HCT116 (cell line): ENCODE results near the gene NSG2. TPM values are rescaled to one million over a fixed set of nuclear protein-coding genes. Genes with fewer than 3 reads are reported as not detected.

Experiments
- ATAC-seq: fragments of 200-7000 bp; cut with Tn5 transposase; 2 replicates; pipeline ENCODE4 v1.9.1; 2020; ENCODE audit warnings: mild to moderate bottlenecking, moderate library complexity
- BruUV-seq: library from RNA; stranded (reverse); fragments of 400-500 nt; replicated peaks from 2 replicates; lab custom pipeline; 2021; lab: Mats Ljungman, UMichigan
- CTCF ChIA-PET: fragments of 300-600 bp; sonication (Branson Sonifier 250); formaldehyde crosslinking; loops from one replicate; lab custom pipeline; 2021; ENCODE audit warnings: antibody characterized with exemption; lab: Charles Lee
- POLR2A ChIA-PET: fragments of 300-600, 350-600 bp; sonication (Branson Sonifier 250); formaldehyde crosslinking; loops from one replicate; lab custom pipeline; 2021; ENCODE audit warnings: antibody characterized with exemption; lab: Charles Lee
- RAD21 ChIA-PET, 2 experiments: fragments of 300-600 bp; sonication (Branson Sonifier 250); formaldehyde crosslinking; loops; one replicate each; lab custom pipeline; 2023; ENCODE audit warnings: low total read pairs in 2 of 2; ENCODE audit not compliant: uncharacterized antibody in 2 of 2, unreplicated experiment in 2 of 2, low non-redundant PET in 1 of 2; lab: Charles Lee
- DNase-seq: peaks from one replicate; pipeline ENCODE4 v3.0.0-alpha.2; 2010; ENCODE audit warnings: low read depth, low spot score
- H2AFZ ChIP-seq: fragments of 200-600 bp; shearing (Covaris generic), sonication (generic); 2 replicates; pipeline ENCODE4 v1.6.1; 2017; ENCODE audit warnings: low read depth, mixed run types, mixed read lengths, antibody characterized with exemption, low read length; ENCODE audit not compliant: poor library complexity, severe bottlenecking
- H3K27ac ChIP-seq: 2 replicates; pipeline ENCODE4 v1.5.1; 2012; ENCODE audit warnings: low read depth, low read length
- H3K27me3 ChIP-seq: fragments of 200-600 bp; sonication (generic); 2 replicates; pipeline ENCODE4 v1.6.1; 2016; ENCODE audit warnings: mixed run types, low read length, mixed read lengths; ENCODE audit not compliant: insufficient read depth
- H3K36me3 ChIP-seq, 2 experiments: fragments of 200-500 bp in 1 of 2; fragments of 200-600 bp in 1 of 2; sonication (Bioruptor generic) in 1 of 2; sonication (generic) in 1 of 2; 2 replicates each; pipeline versions ENCODE4 v1.5.1 to v1.6.1; 2014 to 2016; ENCODE audit warnings: low read length in 2 of 2, inconsistent platforms in 1 of 2, mixed read lengths in 1 of 2, mixed run types in 1 of 2; ENCODE audit not compliant: insufficient read depth in 2 of 2, control insufficient read depth in 1 of 2
- H3K4me1 ChIP-seq, 2 experiments: fragments of 200-600 bp in 1 of 2; sonication (generic) in 1 of 2; 2 replicates each; pipeline versions ENCODE4 v1.5.1 to v1.6.1; 2012 to 2017; ENCODE audit warnings: low read length in 2 of 2, inconsistent platforms in 1 of 2, mild to moderate bottlenecking in 1 of 2, mixed read lengths in 1 of 2, mixed run types in 1 of 2, moderate library complexity in 1 of 2; ENCODE audit not compliant: insufficient read depth in 2 of 2, control insufficient read depth in 1 of 2
- H3K4me2 ChIP-seq: fragments of 200-600 bp; sonication (generic); 2 replicates; pipeline ENCODE4 v1.6.1; 2017; ENCODE audit warnings: mixed run types, low read length, mixed read lengths
- H3K4me3 ChIP-seq, 2 experiments: fragments of 200-600 bp in 1 of 2; sonication (generic) in 1 of 2; replicated peaks in 1 of 2; 2 replicates each; pipeline ENCODE4 v1.5.1; 2011 to 2016; ENCODE audit warnings: low read length in 2 of 2, control low read depth in 1 of 2, low read depth in 1 of 2, mild to moderate bottlenecking in 1 of 2, mixed read lengths in 1 of 2, mixed run types in 1 of 2
- H3K79me2 ChIP-seq: fragments of 200-600 bp; sonication (generic); 2 replicates; pipeline ENCODE4 v1.6.1; 2017; ENCODE audit warnings: mild to moderate bottlenecking, mixed run types, low read length, moderate library complexity, mixed read lengths; ENCODE audit not compliant: insufficient read depth
- H3K9ac ChIP-seq: fragments of 200-600 bp; sonication (generic); 2 replicates; pipeline ENCODE4 v1.6.1; 2016; ENCODE audit warnings: low read length, mixed read lengths
- H3K9me2 ChIP-seq: fragments of 200-600 bp; sonication (generic), shearing (Covaris generic); 2 replicates; pipeline ENCODE4 v1.6.1; 2017; ENCODE audit warnings: mixed run types, mild to moderate bottlenecking, moderate library complexity; ENCODE audit not compliant: insufficient read depth
- H3K9me3 ChIP-seq, 2 experiments: fragments of 200-500 bp in 1 of 2; fragments of 200-600 bp in 1 of 2; sonication (Bioruptor generic) in 1 of 2; sonication (generic) in 1 of 2; 2 replicates each; pipeline ENCODE4 v1.6.1; 2014 to 2017; ENCODE audit warnings: low read length in 2 of 2, mixed read lengths in 2 of 2, inconsistent platforms in 1 of 2, low read depth in 1 of 2, mild to moderate bottlenecking in 1 of 2, mixed run types in 1 of 2, moderate library complexity in 1 of 2; ENCODE audit not compliant: control insufficient read depth in 1 of 2, insufficient read depth in 1 of 2
- H4K20me1 ChIP-seq: fragments of 200-600 bp; sonication (generic), shearing (Covaris generic); 2 replicates; pipeline ENCODE4 v1.6.1; 2017; ENCODE audit warnings: mixed run types, mild to moderate bottlenecking, moderate library complexity; ENCODE audit not compliant: insufficient read depth
- ATF3 ChIP-seq: IDR thresholded peaks from 2 replicates; pipeline ENCODE4 v1.6.1; 2012
- CBX3 ChIP-seq: IDR thresholded peaks from 2 replicates; pipeline ENCODE4 v1.6.1; 2012; ENCODE audit warnings: low read depth
- CEBPB ChIP-seq: IDR thresholded peaks from 2 replicates; pipeline ENCODE4 v1.6.1; 2012; ENCODE audit warnings: low read depth
- CTCF ChIP-seq, 3 experiments: fragments of 200-600 bp in 1 of 3; sonication (generic) in 1 of 3; IDR thresholded peaks in 2 of 3; conservative IDR thresholded peaks in 1 of 3; 2 replicates each; pipeline ENCODE4 v1.5.1; 2012 to 2017; ENCODE audit warnings: low read depth in 2 of 3, low read length in 2 of 3, antibody characterized with exemption in 1 of 3, borderline replicate concordance in 1 of 3, control low read depth in 1 of 3, mild to moderate bottlenecking in 1 of 3, mixed read lengths in 1 of 3, mixed run types in 1 of 3, moderate library complexity in 1 of 3; ENCODE audit not compliant: insufficient read depth in 1 of 3
- EGR1 ChIP-seq: IDR thresholded peaks from 2 replicates; pipeline ENCODE4 v1.6.1; 2012; ENCODE audit warnings: low read depth
- ELF1 ChIP-seq: IDR thresholded peaks from 2 replicates; pipeline ENCODE4 v1.6.1; 2012; ENCODE audit warnings: low read depth, borderline replicate concordance
- EZH2 ChIP-seq: fragments of 200-600 bp; sonication (generic); IDR thresholded peaks from 2 replicates; pipeline ENCODE4 v1.6.1; 2017; ENCODE audit warnings: antibody characterized with exemption, mixed run types
- EZH2phosphoT487 ChIP-seq: fragments of 200-600 bp; IDR thresholded peaks from 2 replicates; pipeline ENCODE4 v1.6.1; 2018; ENCODE audit warnings: antibody characterized with exemption, borderline replicate concordance
- FOSL1 ChIP-seq: IDR thresholded peaks from 2 replicates; pipeline ENCODE4 v1.6.1; 2012; ENCODE audit warnings: low read depth
- MAX ChIP-seq: IDR thresholded peaks from 2 replicates; pipeline ENCODE4 v1.6.1; 2012
- POLR2AphosphoS5 ChIP-seq: IDR thresholded peaks from 2 replicates; pipeline ENCODE4 v1.6.1; 2011; ENCODE audit warnings: mild to moderate bottlenecking, low read depth, low read length, moderate library complexity
- RAD21 ChIP-seq: IDR thresholded peaks from 2 replicates; pipeline ENCODE4 v1.6.1; 2012; ENCODE audit warnings: low read depth, mild to moderate bottlenecking
- SIN3A ChIP-seq: IDR thresholded peaks from 2 replicates; pipeline ENCODE4 v1.6.1; 2012; ENCODE audit warnings: low read depth
- SP1 ChIP-seq: IDR thresholded peaks from 2 replicates; pipeline ENCODE4 v1.6.1; 2012; ENCODE audit warnings: low read depth
- SRF ChIP-seq: IDR thresholded peaks from 2 replicates; pipeline ENCODE4 v1.6.1; 2012; ENCODE audit warnings: low read depth
- TCF7L2 ChIP-seq: IDR thresholded peaks from 2 replicates; pipeline ENCODE4 v1.7.0; 2011; ENCODE audit warnings: borderline replicate concordance, inconsistent platforms; ENCODE audit not compliant: insufficient read depth, insufficient read length; ENCODE audit errors: extremely low read depth
- ZBTB33 ChIP-seq: IDR thresholded peaks from 2 replicates; pipeline ENCODE4 v1.6.1; 2011; ENCODE audit warnings: mild to moderate bottlenecking, low read length, moderate library complexity; ENCODE audit not compliant: insufficient replicate concordance; ENCODE audit errors: extremely low read depth
- ZFX ChIP-seq: fragments of 450-650 bp; IDR thresholded peaks from 2 replicates; pipeline ENCODE4 v1.6.1; 2017
- ZNF274 ChIP-seq: fragments of 200-500 bp; sonication (Bioruptor generic); IDR thresholded peaks from 2 replicates; pipeline ENCODE4 v1.6.1; 2014; ENCODE audit warnings: mild to moderate bottlenecking, low read depth, low read length, inconsistent platforms
- intact Hi-C: fragments of 100-400 bp; cut with micrococcal nuclease; formaldehyde crosslinking; loops from 2 replicates; pipeline ENCODE4 v1.10.0; 2022
- total RNA-seq: library from RNA; stranded (reverse); gene quantifications from one replicate; pipeline ENCODE4 v1.2.1, GENCODE V29; 2021; ENCODE audit not compliant: unreplicated experiment

The NSG2 gene
- total RNA-seq, 1 experiment from 2014 or later, result not detected

GRCh38 chr5:174141398-174141797 lies 95.9 kb downstream of the NSG2 start (continued):
- TF ChIP-seq CTCF (IDR thresholded peaks at IDR 0.05 in 2 of 3, conservative IDR thresholded peaks at IDR 0.05 in 1 of 3; ENCODE audit: borderline replicate concordance in 1 of 3, insufficient read depth in 1 of 3, low read depth in 2 of 3, low read length in 2 of 3) (no peak), SRF (no peak), RAD21 (no peak), ZBTB33 (no peak), ZNF274 (no peak), CBX3 (no peak), TCF7L2 (no peak)

GRCh38 chr5:174145091-174145490 lies 99.6 kb downstream of the NSG2 start:
- no TSS peak for BruUV-seq
- RAD21 ChIA-PET, result no interaction called here
- Histone ChIP-seq H3K27ac (no peak overlapping the region), H3K9me3 (no peaks in the 10 kb centered on the region), H3K4me2 (no peak overlapping the region), H3K9me2 (no peaks in the 10 kb centered on the region), H4K20me1 (no peaks in the 10 kb centered on the region), H2AFZ (no peak overlapping the region), H3K27me3 (peaks cover 5% of the 10 kb centered on the region; the same call in 1 of the 2 replicates), H3K9ac (no peak overlapping the region), H3K4me3 (no peak overlapping the region), H3K36me3 (no peaks in the 10 kb centered on the region), H3K79me2 (no peaks in the 10 kb centered on the region), H3K4me1 (peaks cover 4 to 8% of the 10 kb centered on the region in 2 experiments; a peak in 1 of 4 replicates)
- intact Hi-C loops, result no loop called here
- DNase-seq (no peak), ATAC-seq (no peak)
- POLR2A ChIA-PET, result no interaction called here
- CTCF ChIA-PET, result no interaction called here
- TF ChIP-seq EZH2 (no peak), ZFX (no peak), SIN3A (no peak), POLR2AphosphoS5 (no peak), CEBPB (no peak), RAD21 (no peak), CTCF (IDR thresholded peaks at IDR 0.05 in 2 of 3, conservative IDR thresholded peaks at IDR 0.05 in 1 of 3; ENCODE audit: borderline replicate concordance in 1 of 3, insufficient read depth in 1 of 3, low read depth in 2 of 3, low read length in 2 of 3) (no peak), CBX3 (no peak), EGR1 (no peak), SRF (no peak), ATF3 (no peak), SP1 (no peak), ELF1 (no peak), MAX (no peak), FOSL1 (no peak), EZH2phosphoT487 (no peak), ZNF274 (no peak), TCF7L2 (no peak)
